Liver (tissue), 9 donors: ENCODE results near the gene RGS7. TPM values are rescaled to one million over a fixed set of nuclear protein-coding genes. Genes with fewer than 3 reads are reported as not detected.

ENCODE experiments used
- DNase-seq: peaks from one replicate; pipeline ENCODE4 v3.0.0-alpha.2; 2017; ENCODE audit warnings: low spot score
- H3K27ac ChIP-seq, 2 donors: one replicate each; pipeline ENCODE4 v1.7.0; 2013; ENCODE audit warnings: inconsistent platforms in 2 of 2, low read length in 2 of 2, control low read depth in 1 of 2, low read depth in 1 of 2, mild to moderate bottlenecking in 1 of 2
- H3K27me3 ChIP-seq, 4 donors: one replicate each; pipeline versions ENCODE4 v1.6.1 to v1.7.0; 2013; ENCODE audit warnings: low read length in 3 of 4, inconsistent platforms in 1 of 4, mild to moderate bottlenecking in 1 of 4, moderate library complexity in 1 of 4; ENCODE audit not compliant: control insufficient read depth in 4 of 4, insufficient read depth in 4 of 4
- H3K36me3 ChIP-seq, 4 donors: one replicate each; pipeline versions ENCODE4 v1.6.1 to v1.7.0; 2013; ENCODE audit warnings: low read length in 3 of 4, mild to moderate bottlenecking in 3 of 4, low read depth in 1 of 4, moderate library complexity in 1 of 4; ENCODE audit not compliant: control insufficient read depth in 4 of 4, insufficient read depth in 3 of 4
- H3K4me1 ChIP-seq, 4 donors: one replicate each; pipeline versions ENCODE4 v1.6.1 to v1.7.0; 2013; ENCODE audit warnings: low read length in 3 of 4, mild to moderate bottlenecking in 3 of 4, moderate library complexity in 1 of 4; ENCODE audit not compliant: control insufficient read depth in 4 of 4, insufficient read depth in 4 of 4
- H3K4me3 ChIP-seq, 3 donors: one replicate each; pipeline versions ENCODE4 v1.6.1 to v1.7.0; 2013; ENCODE audit warnings: low read length in 3 of 3, control low read depth in 1 of 3, low read depth in 1 of 3, mild to moderate bottlenecking in 1 of 3
- H3K9ac ChIP-seq, 2 donors: one replicate each; pipeline ENCODE4 v1.7.0; 2013; ENCODE audit warnings: low read length in 2 of 2, mild to moderate bottlenecking in 2 of 2, moderate library complexity in 2 of 2, control low read depth in 1 of 2, low read depth in 1 of 2
- H3K9me3 ChIP-seq, 4 donors: one replicate each; pipeline versions ENCODE4 v1.6.1 to v1.7.0; 2013; ENCODE audit warnings: low read length in 3 of 4; ENCODE audit not compliant: control insufficient read depth in 4 of 4
- FOXA2 ChIP-seq: IDR thresholded peaks from 2 replicates; pipeline ENCODE4 v1.6.1; 2016; ENCODE audit warnings: antibody characterized with exemption
- GABPA ChIP-seq, 2 donors: IDR thresholded peaks in 1 of 2; conservative IDR thresholded peaks in 1 of 2; 2 replicates each; pipeline ENCODE4 v1.6.1; 2016; ENCODE audit warnings: antibody characterized with exemption in 2 of 2, mild to moderate bottlenecking in 1 of 2, moderate library complexity in 1 of 2
- HNF4A ChIP-seq, 2 donors: conservative IDR thresholded peaks; 2 replicates each; pipeline ENCODE4 v1.6.1; 2016; ENCODE audit warnings: antibody characterized with exemption in 2 of 2, mild to moderate bottlenecking in 2 of 2
- HNF4G ChIP-seq: IDR thresholded peaks from 2 replicates; pipeline ENCODE4 v1.6.1; 2016; ENCODE audit warnings: antibody characterized with exemption
- JUND ChIP-seq, 2 donors: IDR thresholded peaks; 2 replicates each; pipeline ENCODE4 v1.6.1; 2016; ENCODE audit warnings: antibody characterized with exemption in 2 of 2
- NR2F2 ChIP-seq: IDR thresholded peaks from 2 replicates; pipeline ENCODE4 v1.6.1; 2016; ENCODE audit warnings: antibody characterized with exemption
- RAD21 ChIP-seq, 2 donors: IDR thresholded peaks; 2 replicates each; pipeline ENCODE4 v1.6.1; 2016; ENCODE audit warnings: antibody characterized with exemption in 2 of 2, mild to moderate bottlenecking in 2 of 2
- RXRA ChIP-seq, 2 donors: IDR thresholded peaks; 2 replicates each; pipeline ENCODE4 v1.6.1; 2017 to 2018; ENCODE audit warnings: antibody characterized with exemption in 2 of 2, mild to moderate bottlenecking in 1 of 2
- SP1 ChIP-seq: IDR thresholded peaks from 2 replicates; pipeline ENCODE4 v1.6.1; 2018; ENCODE audit warnings: antibody characterized with exemption, mild to moderate bottlenecking
- TAF1 ChIP-seq: conservative IDR thresholded peaks from 2 replicates; pipeline ENCODE4 v1.6.1; 2016; ENCODE audit warnings: antibody characterized with exemption, mild to moderate bottlenecking
- YY1 ChIP-seq: IDR thresholded peaks from 2 replicates; pipeline ENCODE4 v1.6.1; 2016; ENCODE audit warnings: antibody characterized with exemption, mild to moderate bottlenecking
- WGBS: extraction: QIAGEN DNeasy Blood & Tissue Kit; methylation state at CpG from one replicate; pipeline ENCODE4 v1.1.7; 2013; 5-methylcytosine and 5-hydroxymethylcytosine counted together
- polyA plus RNA-seq, 2 donors: library from polyadenylated mRNA; stranded (reverse) in 1 of 2; unstranded in 1 of 2; fragments of 200-250 nt in 1 of 2; fragments of >200 nt in 1 of 2; fragmentation: Nextera tagmentation in 1 of 2; extraction: Ambion mirVana in 1 of 2; gene quantifications; one replicate each; pipeline versions ENCODE4 v1.2.1 to v1.2.3, GENCODE V29; 2013 to 2015
- total RNA-seq, 2 donors: library from RNA; depleted of rRNA; stranded (reverse); fragments of >200 nt; gene quantifications; one replicate each; pipeline ENCODE4 v1.2.3, GENCODE V29; 2014
- TF ChIP-seq, protein P1 (sequence below): IDR thresholded peaks from 2 replicates; pipeline ENCODE4 v1.6.1; 2016; ENCODE audit warnings: antibody characterized with exemption
- TF ChIP-seq, protein P2 (sequence below): IDR thresholded peaks from 2 replicates; pipeline ENCODE4 v1.6.1; 2016; ENCODE audit warnings: antibody characterized with exemption
- TF ChIP-seq, protein P3 (sequence below): fragments of 150-350 bp; IDR thresholded peaks from 2 replicates; pipeline ENCODE4 v1.5.1; 2017; ENCODE audit warnings: improper control_type of control experiment, low read depth, low read length; ENCODE audit not compliant: missing input control
- TF ChIP-seq, protein P4 (sequence below): IDR thresholded peaks from 2 replicates; pipeline ENCODE4 v1.6.1; 2016; ENCODE audit warnings: antibody characterized with exemption
- TF ChIP-seq, protein P5 (sequence below): IDR thresholded peaks from 2 replicates; pipeline ENCODE4 v1.6.1; 2016; ENCODE audit warnings: antibody characterized with exemption, mild to moderate bottlenecking
- donor health status: healthy.
- donor health status: healthy.
- donor health status: healthy.
- donor health status: healthy.
- donor health status: healthy.

The RGS7 gene
- total and polyA plus RNA-seq, 4 donors, result 0.05 to 0.18 TPM; not detected in 2

DNA sequence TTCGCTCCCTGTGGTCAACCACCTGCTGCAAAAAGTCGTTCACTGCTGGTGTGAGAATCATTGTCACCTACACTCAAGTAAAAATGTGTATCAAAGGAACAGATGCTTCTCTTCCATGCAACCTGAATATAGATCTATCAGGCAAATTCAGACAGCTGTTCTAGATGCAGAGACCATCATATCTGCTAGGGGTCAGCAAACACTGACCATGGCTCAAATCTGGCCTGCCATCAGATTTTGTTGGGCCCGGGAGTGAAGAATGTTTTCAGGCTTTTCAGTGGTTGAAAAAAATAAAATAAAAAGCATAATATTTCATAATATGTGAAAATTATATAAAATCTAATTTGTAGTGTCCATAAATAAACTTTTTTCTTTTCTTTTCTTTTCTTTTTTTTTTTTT lies 199.6 kb downstream of the RGS7 start:
- DNase-seq, result no peak
- H3K27me3 ChIP-seq, result no peaks in the 10 kb centered on the region
- 85% methylated on average over 3 of the region's 3 CpGs for WGBS
- no peak overlapping the region for H3K9ac ChIP-seq
- no peaks in the 10 kb centered on the region for H3K36me3 ChIP-seq
- H3K27ac ChIP-seq, result no peak overlapping the region
- TF ChIP-seq, protein P1, sequence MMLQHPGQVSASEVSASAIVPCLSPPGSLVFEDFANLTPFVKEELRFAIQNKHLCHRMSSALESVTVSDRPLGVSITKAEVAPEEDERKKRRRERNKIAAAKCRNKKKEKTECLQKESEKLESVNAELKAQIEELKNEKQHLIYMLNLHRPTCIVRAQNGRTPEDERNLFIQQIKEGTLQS, result no peak
- TF ChIP-seq JUND (IDR thresholded peaks at IDR 0.05) (no peak), GABPA (IDR thresholded peaks at IDR 0.05 in 1 of 2, conservative IDR thresholded peaks at IDR 0.05 in 1 of 2) (no peak), FOXA2 (no peak), HNF4G (no peak), NR2F2 (no peak), TAF1 (no peak), RAD21 (IDR thresholded peaks at IDR 0.05) (no peak), HNF4A (conservative IDR thresholded peaks at IDR 0.05) (no peak), SP1 (no peak)
- TF ChIP-seq, protein P2, sequence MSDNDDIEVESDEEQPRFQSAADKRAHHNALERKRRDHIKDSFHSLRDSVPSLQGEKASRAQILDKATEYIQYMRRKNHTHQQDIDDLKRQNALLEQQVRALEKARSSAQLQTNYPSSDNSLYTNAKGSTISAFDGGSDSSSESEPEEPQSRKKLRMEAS, result no peak
- TF ChIP-seq, protein P3, sequence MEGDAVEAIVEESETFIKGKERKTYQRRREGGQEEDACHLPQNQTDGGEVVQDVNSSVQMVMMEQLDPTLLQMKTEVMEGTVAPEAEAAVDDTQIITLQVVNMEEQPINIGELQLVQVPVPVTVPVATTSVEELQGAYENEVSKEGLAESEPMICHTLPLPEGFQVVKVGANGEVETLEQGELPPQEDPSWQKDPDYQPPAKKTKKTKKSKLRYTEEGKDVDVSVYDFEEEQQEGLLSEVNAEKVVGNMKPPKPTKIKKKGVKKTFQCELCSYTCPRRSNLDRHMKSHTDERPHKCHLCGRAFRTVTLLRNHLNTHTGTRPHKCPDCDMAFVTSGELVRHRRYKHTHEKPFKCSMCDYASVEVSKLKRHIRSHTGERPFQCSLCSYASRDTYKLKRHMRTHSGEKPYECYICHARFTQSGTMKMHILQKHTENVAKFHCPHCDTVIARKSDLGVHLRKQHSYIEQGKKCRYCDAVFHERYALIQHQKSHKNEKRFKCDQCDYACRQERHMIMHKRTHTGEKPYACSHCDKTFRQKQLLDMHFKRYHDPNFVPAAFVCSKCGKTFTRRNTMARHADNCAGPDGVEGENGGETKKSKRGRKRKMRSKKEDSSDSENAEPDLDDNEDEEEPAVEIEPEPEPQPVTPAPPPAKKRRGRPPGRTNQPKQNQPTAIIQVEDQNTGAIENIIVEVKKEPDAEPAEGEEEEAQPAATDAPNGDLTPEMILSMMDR, result no peak
- TF ChIP-seq, protein P4, sequence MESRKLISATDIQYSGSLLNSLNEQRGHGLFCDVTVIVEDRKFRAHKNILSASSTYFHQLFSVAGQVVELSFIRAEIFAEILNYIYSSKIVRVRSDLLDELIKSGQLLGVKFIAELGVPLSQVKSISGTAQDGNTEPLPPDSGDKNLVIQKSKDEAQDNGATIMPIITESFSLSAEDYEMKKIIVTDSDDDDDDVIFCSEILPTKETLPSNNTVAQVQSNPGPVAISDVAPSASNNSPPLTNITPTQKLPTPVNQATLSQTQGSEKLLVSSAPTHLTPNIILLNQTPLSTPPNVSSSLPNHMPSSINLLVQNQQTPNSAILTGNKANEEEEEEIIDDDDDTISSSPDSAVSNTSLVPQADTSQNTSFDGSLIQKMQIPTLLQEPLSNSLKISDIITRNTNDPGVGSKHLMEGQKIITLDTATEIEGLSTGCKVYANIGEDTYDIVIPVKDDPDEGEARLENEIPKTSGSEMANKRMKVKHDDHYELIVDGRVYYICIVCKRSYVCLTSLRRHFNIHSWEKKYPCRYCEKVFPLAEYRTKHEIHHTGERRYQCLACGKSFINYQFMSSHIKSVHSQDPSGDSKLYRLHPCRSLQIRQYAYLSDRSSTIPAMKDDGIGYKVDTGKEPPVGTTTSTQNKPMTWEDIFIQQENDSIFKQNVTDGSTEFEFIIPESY, result no peak
- no peaks in the 10 kb centered on the region for H3K9me3 ChIP-seq
- H3K4me1 ChIP-seq, result peaks cover 0 to 7% (median 2%) of the 10 kb centered on the region in 4 donors
- no peak overlapping the region for H3K4me3 ChIP-seq

DNA sequence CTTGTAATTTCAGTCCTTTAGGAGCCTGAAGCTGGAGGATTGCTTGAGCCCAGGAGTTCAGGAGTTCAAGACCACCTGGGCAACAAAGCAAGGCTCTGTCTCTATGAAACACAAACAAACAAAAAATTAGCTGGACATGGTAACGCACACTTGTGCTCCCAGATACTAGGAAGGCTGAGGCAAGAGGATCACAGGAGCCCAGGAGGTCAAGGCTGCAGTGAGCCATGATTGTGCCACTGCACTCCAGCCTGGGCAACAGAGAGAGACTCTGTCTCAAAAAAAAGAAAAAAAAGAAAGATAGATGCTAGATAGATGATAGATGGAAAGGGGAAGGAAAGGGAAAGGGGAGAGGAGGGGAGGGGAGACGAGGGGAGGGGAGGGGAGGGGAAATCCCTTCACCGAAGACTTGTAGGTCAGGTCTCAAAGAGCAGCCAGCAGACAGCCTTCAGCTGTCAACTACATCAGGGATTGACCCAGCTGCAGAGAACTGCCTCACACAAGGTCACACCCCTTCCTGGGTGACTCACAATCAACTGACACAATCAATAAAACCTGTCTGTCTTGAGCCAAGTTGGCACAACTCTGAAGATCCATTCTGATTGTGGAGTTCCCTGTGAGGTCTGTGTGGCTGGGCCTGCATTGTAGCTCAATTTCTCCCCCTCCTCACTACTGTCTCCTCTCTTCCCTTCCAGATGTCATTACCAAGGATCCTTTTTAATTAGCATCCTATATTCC lies 200.6 kb downstream of the RGS7 start:
- Histone ChIP-seq H3K4me3 (no peak overlapping the region), H3K27ac (peak overlapping the region in 1 of 2 donors; percentile 9), H3K36me3 (no peaks in the 10 kb centered on the region), H3K9me3 (no peaks in the 10 kb centered on the region), H3K9ac (no peak overlapping the region), H3K27me3 (no peaks in the 10 kb centered on the region), H3K4me1 (peaks cover 0 to 7% (median 2%) of the 10 kb centered on the region in 4 donors)
- DNase-seq, result no peak
- 14% methylated on average over 3 of the region's 3 CpGs for WGBS
- TF ChIP-seq GABPA (IDR thresholded peaks at IDR 0.05 in 1 of 2, conservative IDR thresholded peaks at IDR 0.05 in 1 of 2) (peak in 1 of 2 donors; percentile 55), JUND (IDR thresholded peaks at IDR 0.05) (peak; percentile 95 to 99), TAF1 (no peak), HNF4A (conservative IDR thresholded peaks at IDR 0.05) (peak; percentile 51 to 70), FOXA2 (peak; percentile 43), YY1 (peak; percentile 25), RAD21 (IDR thresholded peaks at IDR 0.05) (peak; percentile 33 to 43), RXRA (IDR thresholded peaks at IDR 0.05) (peak; percentile 40 to 70), SP1 (peak; percentile 25)
- TF ChIP-seq, protein P5, sequence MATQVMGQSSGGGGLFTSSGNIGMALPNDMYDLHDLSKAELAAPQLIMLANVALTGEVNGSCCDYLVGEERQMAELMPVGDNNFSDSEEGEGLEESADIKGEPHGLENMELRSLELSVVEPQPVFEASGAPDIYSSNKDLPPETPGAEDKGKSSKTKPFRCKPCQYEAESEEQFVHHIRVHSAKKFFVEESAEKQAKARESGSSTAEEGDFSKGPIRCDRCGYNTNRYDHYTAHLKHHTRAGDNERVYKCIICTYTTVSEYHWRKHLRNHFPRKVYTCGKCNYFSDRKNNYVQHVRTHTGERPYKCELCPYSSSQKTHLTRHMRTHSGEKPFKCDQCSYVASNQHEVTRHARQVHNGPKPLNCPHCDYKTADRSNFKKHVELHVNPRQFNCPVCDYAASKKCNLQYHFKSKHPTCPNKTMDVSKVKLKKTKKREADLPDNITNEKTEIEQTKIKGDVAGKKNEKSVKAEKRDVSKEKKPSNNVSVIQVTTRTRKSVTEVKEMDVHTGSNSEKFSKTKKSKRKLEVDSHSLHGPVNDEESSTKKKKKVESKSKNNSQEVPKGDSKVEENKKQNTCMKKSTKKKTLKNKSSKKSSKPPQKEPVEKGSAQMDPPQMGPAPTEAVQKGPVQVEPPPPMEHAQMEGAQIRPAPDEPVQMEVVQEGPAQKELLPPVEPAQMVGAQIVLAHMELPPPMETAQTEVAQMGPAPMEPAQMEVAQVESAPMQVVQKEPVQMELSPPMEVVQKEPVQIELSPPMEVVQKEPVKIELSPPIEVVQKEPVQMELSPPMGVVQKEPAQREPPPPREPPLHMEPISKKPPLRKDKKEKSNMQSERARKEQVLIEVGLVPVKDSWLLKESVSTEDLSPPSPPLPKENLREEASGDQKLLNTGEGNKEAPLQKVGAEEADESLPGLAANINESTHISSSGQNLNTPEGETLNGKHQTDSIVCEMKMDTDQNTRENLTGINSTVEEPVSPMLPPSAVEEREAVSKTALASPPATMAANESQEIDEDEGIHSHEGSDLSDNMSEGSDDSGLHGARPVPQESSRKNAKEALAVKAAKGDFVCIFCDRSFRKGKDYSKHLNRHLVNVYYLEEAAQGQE, result no peak
- TF ChIP-seq, protein P1, result peak; percentile 89
- TF ChIP-seq, protein P2, result no peak
- TF ChIP-seq, protein P4, result no peak
